ES-I3 (cell line): ENCODE results near the gene FAM241A.

Experiments
- H3K36me3 ChIP-seq: 2 replicates; pipeline ENCODE4 v1.6.1; 2013; ENCODE audit warnings: mild to moderate bottlenecking, low read length, control low read depth, moderate library complexity; ENCODE audit not compliant: insufficient read depth
- H3K4me1 ChIP-seq: 2 replicates; pipeline ENCODE4 v1.6.1; 2013; ENCODE audit warnings: mild to moderate bottlenecking, control low read depth, low read length; ENCODE audit not compliant: insufficient read depth
- H3K9ac ChIP-seq: 2 replicates; pipeline ENCODE4 v1.6.1; 2013; ENCODE audit warnings: low read depth, mild to moderate bottlenecking, low read length, moderate library complexity
- H3K9me3 ChIP-seq: 2 replicates; pipeline ENCODE4 v1.6.1; 2013; ENCODE audit warnings: mild to moderate bottlenecking, low read length, moderate library complexity; ENCODE audit not compliant: control insufficient read depth, insufficient read depth

FAM241A gene

DNA sequence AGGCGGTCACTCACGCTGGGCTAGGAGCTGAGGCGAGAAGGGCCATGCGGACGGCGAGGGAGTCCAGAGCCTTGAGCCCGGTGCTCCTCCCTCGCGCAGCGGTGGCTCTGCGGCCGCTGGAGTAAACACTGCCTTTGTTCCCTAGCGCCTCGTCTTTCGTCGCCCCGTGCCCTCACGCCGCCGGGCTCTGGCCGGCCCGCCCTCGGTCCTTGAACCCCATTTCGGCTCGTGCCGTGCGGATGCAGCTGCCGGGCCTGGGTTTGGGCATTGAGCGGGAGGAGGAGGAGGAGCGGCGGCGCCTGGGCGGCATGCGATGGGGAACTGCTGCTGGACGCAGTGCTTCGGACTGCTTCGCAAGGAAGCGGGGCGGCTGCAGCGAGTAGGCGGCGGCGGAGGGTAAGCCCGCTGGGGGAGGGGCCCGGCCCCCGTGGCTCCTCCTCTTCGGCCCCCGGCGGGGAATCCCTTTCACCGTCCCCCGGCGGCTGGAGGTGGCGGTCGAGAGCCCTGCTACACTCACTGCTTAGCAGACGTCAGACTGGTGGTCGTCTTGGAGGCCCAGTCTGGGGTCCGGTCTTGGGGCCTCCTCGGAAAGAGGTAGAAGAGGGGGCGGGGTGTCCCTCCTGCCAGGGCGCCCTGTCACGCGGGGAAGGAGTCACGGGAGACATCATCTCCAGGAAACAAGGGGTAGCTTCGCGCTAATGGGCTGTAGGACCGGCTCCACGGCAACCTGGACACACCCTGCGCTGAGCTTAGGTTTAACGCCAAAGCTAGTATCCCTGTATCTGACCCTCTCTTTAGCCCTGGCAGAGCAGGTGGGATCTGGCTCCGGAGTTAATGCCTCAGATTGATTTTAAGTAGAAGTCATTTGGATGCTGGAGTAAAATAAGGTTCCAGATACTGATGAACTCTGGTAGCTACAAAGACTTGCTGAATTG is 86.8 kb downstream of the FAM241A start, which contains the start of gene AP1AR:
TSS of gene AP1AR (plus strand) at position 9 of the 935 bp plus-strand sequence. CDS start at position 314, 305 bp downstream.
- Histone ChIP-seq H3K9ac (peak within 1 kb of the TSS; percentile 99), H3K36me3 (no peaks in the 10 kb centered on the region), H3K9me3 (no peaks in the 10 kb centered on the region), H3K4me1 (peaks cover 3% of the 10 kb centered on the region; the same call in 1 of the 2 replicates)

DNA sequence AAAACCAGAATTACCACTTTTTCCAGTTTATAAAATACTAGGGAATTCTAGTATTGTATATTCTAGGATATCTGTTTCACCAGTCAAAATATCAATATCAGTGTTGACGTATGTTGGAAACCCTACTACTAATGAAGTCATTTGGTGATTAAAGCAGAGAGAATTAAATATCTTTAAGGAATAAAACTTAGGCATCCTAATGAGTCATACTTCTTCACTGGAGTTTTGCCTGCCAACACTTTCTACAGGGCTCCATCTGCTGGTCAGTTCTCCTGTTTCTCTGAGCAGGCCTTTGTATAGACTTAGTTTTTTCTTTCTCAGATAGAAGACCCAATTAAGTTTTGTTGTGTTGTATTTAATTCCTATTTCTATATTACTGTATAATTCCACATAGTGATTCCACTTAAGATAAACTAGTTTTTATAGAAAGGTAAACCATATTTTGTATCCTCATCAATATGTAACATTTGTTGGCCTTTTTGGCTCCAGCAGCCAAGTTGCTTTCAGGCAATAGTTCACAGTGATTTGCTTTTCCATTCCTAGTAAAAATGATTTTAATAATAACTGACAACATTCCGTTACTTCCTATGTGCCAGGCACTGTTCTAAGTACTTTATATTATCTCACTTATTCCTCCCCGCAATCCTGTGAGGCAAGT is 89.8 kb downstream of the FAM241A start:
- peaks cover 3% of the 10 kb centered on the region; the same call in 1 of the 2 replicates for H3K4me1 ChIP-seq
- no peaks in the 10 kb centered on the region for H3K9me3 ChIP-seq
- no peak overlapping the region for H3K9ac ChIP-seq
- H3K36me3 ChIP-seq: no peaks in the 10 kb centered on the region

DNA sequence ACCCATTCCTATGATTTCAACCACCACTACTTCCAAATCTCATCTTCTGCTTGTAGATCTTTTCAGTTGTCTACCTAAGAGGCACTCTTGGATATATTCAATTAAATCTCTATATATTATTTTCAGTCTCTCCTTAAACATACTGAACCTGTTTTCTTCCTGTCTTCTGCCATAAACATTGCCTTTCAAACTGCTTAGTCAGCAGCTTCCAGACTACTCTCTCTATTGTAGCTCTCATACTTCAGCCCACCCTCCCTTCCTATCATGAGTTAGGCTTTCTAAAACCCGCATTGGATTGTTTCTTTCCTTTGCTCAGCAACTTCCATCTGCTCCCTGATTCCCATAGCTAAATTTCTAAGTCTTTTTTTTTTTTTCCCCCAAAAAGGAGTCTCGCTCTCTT is 90.8 kb downstream of the FAM241A start:
- Histone ChIP-seq H3K9me3 (no peaks in the 10 kb centered on the region), H3K4me1 (peaks cover 3% of the 10 kb centered on the region; the same call in 1 of the 2 replicates), H3K36me3 (no peaks in the 10 kb centered on the region), H3K9ac (no peak overlapping the region)

DNA sequence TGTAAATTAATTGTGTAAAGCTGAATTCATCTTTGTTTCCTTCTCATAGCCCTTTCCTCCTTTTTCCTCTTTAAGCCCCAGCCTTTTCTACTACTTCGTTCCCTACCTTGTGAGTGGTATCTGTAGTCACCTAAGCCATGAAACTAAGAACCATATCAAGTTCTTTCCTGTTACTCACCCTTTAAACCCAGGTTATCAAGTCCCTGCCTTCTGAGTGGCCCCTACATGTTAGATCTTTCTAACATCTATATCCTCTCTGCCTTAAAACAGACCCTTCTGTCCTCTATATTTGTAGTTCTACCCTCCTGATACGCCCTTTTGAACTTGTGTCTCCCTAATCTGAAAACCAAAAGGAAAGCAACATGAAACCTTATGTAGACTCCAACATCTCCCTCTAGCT is 93.6 kb downstream of the FAM241A start:
- Histone ChIP-seq H3K9me3 (no peaks in the 10 kb centered on the region), H3K36me3 (no peaks in the 10 kb centered on the region), H3K4me1 (peaks cover 3% of the 10 kb centered on the region; the same call in 1 of the 2 replicates), H3K9ac (no peak overlapping the region)
